Stimulated activated CD8-positive, alpha-beta memory T cell treated with anti-CD3 and anti-CD28 coated beads, Interleukin-4, amount 100 ng/mL, for 1 hour (primary cell): ENCODE data around the gene SHF.
"Not testable (repeated sequence)": the region's sequence is repeated elsewhere in the genome, so short reads cannot be mapped to it uniquely, and the experiment has no call there.

Source experiments
- DNase-seq, 2 donors: peaks; one replicate each; pipeline ENCODE4 v3.0.0-alpha.2; 2020; ENCODE audit warnings: low read depth in 2 of 2, low spot score in 1 of 2

Gene SHF

GRCh38 chr15:45148076-45149059 is 39.4 kb downstream of the SHF start:
- DNase-seq, result no peak

- DNase-seq, result no peak
Observed at GRCh38 chr15:45147606-45148005, 40.2 kb downstream of the SHF start.

- no peak for DNase-seq
Observed at GRCh38 chr15:45146405-45146804, 41.4 kb downstream of the SHF start.

DNA sequence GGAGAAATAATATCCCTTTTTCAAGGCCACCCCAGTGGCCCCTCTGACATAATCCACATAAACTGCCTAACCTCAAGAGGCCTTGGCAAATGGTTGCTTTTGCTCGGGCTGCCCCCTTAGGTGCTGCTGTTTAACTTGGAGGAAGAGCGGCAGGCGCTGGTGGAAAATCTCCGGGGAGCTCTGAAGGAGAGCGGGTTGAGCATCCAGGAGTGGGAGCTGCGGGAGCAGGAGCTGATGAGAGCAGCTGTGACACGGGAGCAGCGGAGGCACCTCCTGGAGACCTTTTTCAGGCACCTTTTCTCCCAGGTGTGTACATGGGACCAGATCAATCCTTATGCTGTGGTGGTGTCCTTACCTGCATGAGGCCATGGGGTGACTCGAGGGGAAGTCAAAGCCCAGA is 43.0 kb downstream of the SHF start:
- no peak for DNase-seq

- DNase-seq, result no peak
Observed at GRCh38 chr15:45143946-45144345, 43.8 kb downstream of the SHF start.

DNA sequence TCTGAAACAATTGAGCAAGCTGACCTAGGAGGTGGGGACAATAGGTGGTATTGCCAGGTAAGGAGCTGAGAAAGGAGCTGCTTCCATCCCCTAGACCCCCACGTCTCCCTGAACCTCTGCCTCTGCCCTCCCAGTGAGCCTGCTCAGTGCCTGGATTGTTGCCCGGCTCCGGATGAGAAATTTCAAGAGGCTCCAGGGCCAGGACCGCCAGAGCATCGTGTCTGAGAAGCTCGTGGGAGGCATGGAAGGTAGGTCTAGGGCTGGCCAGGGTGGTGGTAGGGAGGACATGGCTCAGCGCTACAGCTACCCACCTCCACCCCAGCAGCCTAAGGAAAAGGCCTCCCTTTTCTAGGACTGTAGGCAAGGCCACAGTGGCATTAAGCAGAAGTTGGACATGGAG is 44.7 kb downstream of the SHF start:
- DNase-seq, result no peak

- DNase-seq, result no peak
Observed at GRCh38 chr15:45141386-45141785, 46.4 kb downstream of the SHF start.

DNA sequence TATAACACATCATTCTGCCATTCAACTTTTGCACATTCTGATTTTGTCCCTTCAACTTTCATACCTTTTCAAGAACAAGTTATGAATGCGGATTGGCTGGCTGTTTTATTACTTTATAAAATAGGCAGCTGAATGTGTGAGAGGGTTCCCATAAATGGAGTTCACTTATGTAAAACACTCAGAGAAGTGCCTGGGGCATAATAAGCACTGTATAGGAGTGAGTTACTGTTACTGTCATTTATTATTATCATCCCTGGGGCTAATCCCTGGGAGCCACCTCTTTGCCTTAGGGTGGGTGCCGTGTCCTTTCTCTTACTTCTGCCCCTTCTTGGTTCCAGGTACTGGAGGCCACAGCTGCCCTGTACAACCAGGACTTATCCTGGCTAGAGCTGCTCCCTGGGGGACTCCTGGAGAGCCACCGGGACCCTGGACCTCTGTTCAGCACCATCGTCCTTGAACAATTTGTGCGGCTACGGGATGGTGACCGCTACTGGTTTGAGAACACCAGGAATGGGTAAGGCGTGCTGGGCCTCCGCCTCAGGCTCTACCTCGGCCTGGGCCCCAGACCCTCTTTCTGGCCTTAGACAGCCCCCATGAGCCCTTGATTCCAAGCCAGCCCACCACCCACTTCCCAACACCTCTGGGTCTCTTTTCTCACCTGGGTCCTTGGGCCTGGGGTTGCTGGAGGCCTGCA is 47.1 kb downstream of the SHF start:
- no peak for DNase-seq

DNA sequence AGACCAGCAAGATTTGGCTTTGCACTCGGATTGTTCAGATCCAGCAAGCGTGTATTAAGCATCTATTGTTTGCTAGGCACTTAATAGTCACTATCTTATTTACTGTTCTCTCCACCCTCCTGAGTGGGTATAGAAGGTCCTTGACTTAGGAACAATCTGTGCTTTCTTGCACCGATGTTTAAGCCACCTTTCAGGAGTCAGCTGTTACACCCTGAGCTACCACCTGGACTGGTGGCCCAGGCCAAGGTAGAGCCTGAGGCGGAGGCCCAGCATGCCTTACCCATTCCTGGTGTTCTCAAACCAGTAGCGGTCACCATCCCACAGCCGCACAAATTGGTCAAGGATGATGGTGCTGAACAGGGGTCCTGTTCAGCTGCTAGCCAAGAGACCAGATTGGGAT is 48.0 kb downstream of the SHF start:
- DNase-seq, result no peak

DNA sequence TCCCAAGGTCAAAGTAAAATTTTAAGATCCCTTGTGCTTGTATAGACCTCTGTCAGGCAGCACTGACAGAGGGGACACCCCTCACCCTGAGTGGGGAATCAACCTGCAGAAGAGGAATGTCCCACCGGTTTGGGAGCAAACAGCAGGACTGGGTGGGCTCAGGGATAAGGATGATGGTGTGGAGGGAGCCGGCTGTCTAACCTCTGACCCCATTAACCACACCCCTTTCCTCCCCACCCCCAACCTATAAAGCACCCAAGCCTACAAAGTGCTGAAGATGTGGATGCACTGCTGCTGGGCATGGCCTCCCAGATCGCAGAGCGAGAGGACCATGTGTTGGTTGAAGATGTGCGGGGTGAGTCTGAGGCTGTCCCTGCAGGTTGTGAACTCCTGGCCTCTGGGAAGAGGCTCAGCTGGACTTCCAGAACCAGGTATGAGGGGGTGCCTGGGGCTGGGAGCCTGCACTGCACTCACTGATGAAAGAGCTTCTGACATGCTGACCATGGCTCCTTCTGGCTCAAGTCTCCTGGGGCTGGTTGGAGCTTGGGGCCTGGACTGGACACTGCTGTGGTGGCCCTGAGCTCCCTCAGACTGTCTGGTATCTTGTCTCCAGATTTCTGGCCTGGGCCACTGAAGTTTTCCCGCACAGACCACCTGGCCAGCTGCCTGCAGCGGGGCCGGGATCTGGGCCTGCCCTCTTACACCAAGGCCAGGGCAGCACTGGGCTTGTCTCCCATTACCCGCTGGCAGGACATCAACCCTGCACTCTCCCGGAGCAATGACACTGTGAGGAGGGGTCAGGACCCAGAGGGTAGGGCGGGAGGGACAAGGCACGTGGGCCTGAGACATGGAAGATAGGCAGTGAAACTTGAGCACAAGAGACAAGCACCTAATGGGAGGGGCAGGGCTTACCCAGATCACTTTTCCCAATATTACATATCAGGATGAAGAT is 48.7 kb downstream of the SHF start:
- no peak for DNase-seq

DNA sequence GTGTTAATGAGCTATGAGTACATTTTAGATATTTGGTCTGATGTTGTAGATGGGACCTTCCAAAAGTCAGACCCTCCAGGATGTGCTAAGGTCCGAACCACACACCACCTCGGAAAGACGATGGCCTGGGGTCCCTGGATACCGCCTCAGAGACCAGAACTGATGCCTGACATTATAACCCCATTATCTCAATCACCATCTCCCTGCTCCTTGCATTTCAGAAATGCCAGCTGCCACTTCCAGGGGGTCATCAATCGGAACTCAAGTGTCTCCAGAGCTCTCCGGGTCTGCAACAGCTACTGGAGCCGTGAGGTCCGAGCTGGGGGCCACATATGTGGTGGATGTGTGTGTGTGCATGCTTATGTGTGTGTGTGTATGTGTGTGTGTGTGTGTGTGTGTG is 50.1 kb downstream of the SHF start:
- DNase-seq, result no peak

GRCh38 chr15:45136378-45136764 is 51.4 kb downstream of the SHF start:
- DNase-seq, result no peak

GRCh38 chr15:45135705-45136377 is 51.9 kb downstream of the SHF start:
- not testable (repeated sequence) for DNase-seq

DNA sequence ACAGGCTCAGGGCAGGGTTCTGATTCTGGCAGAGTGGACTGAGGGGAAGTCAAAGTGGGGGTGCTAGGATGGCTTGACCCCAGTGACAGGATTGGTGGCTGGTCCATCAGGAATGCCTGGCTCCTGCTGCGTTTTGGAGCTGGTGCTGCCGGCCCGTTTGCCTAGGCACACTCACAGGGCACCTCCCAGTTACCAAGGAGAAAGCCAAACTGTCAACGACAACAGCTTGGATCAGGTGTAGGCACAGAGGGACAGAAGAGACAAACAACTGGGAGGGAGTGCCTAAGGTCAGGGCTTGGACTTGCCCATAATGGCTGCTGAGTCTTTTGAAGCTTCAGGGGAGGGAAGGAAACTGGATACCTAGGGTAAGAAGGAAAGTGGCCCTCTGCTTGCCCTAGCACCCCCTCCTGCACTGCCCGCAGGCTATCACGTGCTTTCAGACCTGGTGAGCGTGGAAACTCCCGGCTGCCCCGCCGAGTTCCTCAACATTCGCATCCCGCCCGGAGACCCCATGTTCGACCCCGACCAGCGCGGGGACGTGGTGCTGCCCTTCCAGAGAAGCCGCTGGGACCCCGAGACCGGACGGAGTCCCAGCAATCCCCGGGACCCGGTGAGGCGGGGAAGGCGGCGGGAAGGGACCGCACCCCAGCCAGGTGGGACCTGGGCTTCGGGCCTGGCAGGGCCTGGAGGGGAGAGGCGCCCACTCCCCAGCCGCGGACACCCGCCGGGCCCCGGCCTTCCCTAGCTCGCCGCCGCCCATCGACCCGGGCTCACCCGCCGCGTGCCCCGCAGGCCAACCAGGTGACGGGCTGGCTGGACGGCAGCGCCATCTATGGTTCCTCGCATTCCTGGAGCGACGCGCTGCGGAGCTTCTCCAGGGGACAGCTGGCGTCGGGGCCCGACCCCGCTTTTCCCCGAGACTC is 52.8 kb downstream of the SHF start:
- no peak for DNase-seq

GRCh38 chr15:45134046-45134445 is 53.7 kb downstream of the SHF start:
- DNase-seq, result no peak

GRCh38 chr15:45133561-45133920 is 54.2 kb downstream of the SHF start:
- no peak for DNase-seq

GRCh38 chr15:45132844-45133560 is 54.8 kb downstream of the SHF start:
- DNase-seq, result no peak

- no peak for DNase-seq
Observed at GRCh38 chr15:45131510-45131909, 56.3 kb downstream of the SHF start.
